Coronary artery (tissue), 2 donors: Measurements from ENCODE around the gene EIF2B1.
A peak's percentile ranks its signal among the peaks of the same experiment; 100 is the strongest.

Source experiments
- DNase-seq: peaks from one replicate; pipeline ENCODE4 v3.0.0-alpha.2; 2017; ENCODE audit warnings: low spot score
- H3K27ac ChIP-seq, 2 donors: fragments of 200-600 bp; sonication (generic); one replicate each; pipeline ENCODE4 v1.5.1; 2016 to 2019
- H3K4me3 ChIP-seq: fragments of 200-600 bp; sonication (generic); 2 replicates; pipeline ENCODE4 v1.5.1; 2016; ENCODE audit warnings: mild to moderate bottlenecking, moderate library complexity
- TF ChIP-seq, protein P1 (sequence below): fragments of 200-600 bp; sonication (generic); IDR thresholded peaks from one replicate; pipeline ENCODE4 v1.5.1; 2019; ENCODE audit warnings: antibody characterized with exemption

The EIF2B1 gene

DNA sequence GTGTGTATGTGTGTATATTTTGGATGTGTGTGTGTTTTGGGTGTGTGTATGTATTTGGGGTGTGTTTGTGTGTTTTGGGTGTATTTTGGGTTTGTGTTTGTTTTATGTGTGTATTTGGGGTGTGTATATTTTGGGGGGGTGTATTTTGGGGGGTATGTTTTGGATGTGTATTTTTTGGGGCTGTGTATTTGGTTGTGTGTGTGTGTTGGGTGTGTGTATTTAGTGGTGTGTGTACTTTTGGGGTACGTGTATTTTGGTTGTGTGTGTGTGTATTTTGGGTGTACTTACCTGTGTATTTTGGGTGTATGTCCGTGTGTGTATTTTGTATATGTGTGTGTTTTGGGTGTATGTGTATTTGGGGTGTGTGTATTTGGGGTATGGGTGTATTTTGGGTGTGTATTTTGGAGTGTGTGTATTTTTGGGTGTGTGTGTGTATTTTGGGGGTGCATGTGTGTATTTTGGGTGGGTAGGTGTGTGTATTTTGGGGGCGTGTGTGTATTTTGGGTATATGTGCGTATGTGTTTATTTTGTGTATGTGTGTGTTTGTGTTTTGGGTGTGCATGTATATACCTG, 20.7 kb upstream of the EIF2B1 start:
- TF ChIP-seq, protein P1, sequence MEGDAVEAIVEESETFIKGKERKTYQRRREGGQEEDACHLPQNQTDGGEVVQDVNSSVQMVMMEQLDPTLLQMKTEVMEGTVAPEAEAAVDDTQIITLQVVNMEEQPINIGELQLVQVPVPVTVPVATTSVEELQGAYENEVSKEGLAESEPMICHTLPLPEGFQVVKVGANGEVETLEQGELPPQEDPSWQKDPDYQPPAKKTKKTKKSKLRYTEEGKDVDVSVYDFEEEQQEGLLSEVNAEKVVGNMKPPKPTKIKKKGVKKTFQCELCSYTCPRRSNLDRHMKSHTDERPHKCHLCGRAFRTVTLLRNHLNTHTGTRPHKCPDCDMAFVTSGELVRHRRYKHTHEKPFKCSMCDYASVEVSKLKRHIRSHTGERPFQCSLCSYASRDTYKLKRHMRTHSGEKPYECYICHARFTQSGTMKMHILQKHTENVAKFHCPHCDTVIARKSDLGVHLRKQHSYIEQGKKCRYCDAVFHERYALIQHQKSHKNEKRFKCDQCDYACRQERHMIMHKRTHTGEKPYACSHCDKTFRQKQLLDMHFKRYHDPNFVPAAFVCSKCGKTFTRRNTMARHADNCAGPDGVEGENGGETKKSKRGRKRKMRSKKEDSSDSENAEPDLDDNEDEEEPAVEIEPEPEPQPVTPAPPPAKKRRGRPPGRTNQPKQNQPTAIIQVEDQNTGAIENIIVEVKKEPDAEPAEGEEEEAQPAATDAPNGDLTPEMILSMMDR: no peak
- no peak for DNase-seq
- Histone ChIP-seq H3K27ac (no peak overlapping the region), H3K4me3 (no peak overlapping the region)

DNA sequence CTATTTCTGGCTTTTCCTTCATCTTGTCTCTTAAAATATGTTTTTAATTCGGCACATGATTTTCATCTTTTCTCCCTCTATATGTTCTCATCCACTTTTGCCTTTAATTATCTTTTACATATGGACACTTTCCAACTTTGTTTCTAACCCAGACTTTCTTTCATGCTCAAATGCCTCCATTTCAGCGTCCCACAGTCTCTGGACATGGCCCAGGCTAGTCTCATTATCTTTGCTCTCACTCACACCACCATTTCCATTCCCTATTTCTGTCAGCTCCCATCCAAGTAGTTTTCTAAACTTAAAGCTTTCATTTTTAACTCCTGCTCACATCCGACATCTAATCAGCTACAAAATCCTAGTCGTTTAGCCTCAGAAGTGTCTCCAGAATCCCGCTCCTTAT, 14.9 kb upstream of the EIF2B1 start:
- no peak for DNase-seq
- no peak overlapping the region for H3K4me3 ChIP-seq
- H3K27ac ChIP-seq: no peak overlapping the region
- TF ChIP-seq, protein P1: no peak

- Histone ChIP-seq H3K27ac (no peak overlapping the region), H3K4me3 (no peak overlapping the region)
- DNase-seq: no peak
- TF ChIP-seq, protein P1: no peak
Observed at GRCh38 chr12:123645878-123646277, 12.4 kb upstream of the EIF2B1 start.

- DNase-seq: no peak
- TF ChIP-seq, protein P1: no peak
- Histone ChIP-seq H3K4me3 (no peak overlapping the region), H3K27ac (no peak overlapping the region)
Observed at GRCh38 chr12:123645380-123645779, 11.9 kb upstream of the EIF2B1 start.

DNA sequence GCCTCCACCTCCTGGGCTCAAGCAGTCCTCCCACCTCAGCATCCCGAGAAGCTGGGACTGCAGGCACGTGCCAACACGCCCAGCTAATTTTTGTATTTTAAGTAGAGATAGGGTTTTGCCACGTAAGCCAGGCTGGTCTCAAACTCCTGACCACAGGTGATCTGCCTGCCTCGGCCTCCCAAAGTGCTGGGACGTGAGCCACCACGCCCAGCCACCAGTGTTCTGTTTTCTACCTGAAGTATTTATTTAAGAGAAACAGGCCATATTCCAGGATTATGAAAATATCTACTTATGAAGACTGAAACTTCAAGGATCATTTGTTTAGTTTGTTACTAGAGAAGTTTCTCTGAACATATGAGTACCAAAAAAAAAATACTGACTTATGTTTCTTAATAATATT, 10.4 kb upstream of the EIF2B1 start:
- DNase-seq: no peak
- TF ChIP-seq, protein P1: no peak
- no peak overlapping the region for H3K27ac ChIP-seq
- H3K4me3 ChIP-seq: no peak overlapping the region

- DNase-seq: no peak
- peak overlapping the region; percentile 43 to 85 for H3K27ac ChIP-seq
- TF ChIP-seq, protein P1: no peak
- peak overlapping the region; percentile 81 for H3K4me3 ChIP-seq
Observed at GRCh38 chr12:123634142-123634561, 666 bp upstream of the EIF2B1 start.

DNA sequence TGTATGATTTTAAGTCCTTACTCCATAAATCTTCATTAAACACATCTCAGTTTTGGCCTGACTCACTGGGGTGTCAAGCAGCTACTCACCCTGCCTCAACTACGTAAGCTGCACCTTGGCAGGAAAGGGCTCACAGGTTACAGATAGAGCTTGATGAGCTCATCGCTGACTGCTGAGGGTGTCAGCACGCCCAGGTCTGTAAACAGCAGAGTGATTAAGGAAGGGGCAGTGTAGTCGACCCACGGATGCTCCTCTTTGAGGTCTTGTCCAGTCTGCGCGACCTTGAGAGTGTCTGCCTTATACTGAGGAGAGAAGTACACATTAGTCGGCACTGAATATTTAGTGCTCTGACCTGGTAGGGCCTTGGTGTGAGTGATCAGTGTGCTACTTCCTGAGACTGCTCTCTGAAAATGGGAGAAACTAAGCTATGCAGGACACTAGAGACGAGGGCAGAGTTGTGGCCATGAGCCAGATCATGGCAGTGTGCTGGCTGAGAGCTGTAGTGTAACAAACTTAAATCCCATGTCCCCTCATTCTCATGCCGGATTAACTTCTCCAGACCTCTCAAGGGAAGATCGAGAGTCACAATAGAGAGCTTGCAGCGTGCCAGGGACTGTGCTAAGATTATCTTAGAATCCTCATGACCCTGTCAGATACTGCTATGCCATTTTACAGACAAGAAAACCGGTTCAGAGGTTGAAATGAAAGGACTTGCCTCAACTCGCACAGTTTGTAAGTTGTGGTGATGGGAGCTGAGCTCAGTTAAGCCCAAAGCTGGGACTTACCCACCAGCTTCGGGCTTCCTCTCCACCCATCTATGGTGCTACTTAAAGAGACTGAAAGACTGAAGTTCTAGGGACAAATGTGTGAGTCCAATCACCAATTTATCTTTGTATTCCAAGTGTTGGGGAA, 11.6 kb downstream of the EIF2B1 start:
- H3K4me3 ChIP-seq: no peak overlapping the region
- no peak for DNase-seq
- no peak overlapping the region for H3K27ac ChIP-seq
- TF ChIP-seq, protein P1: no peak
